Stimulated activated naive CD8-positive, alpha-beta T cell treated with anti-CD3 and anti-CD28 coated beads, Interleukin-15, Interleukin-2, amounts not matched to agents 100 ng/mL and 50 ng/mL, for 24 hours (primary cell): ENCODE data around the gene SLC47A2.

Experiments used
- H3K27ac Mint-ChIP-seq: one replicate; pipeline ENCODE4 v1.8.0; 2021; ENCODE audit warnings: mild to moderate bottlenecking, mixed read lengths
- H3K27me3 Mint-ChIP-seq: one replicate; pipeline ENCODE4 v1.8.0; 2021; ENCODE audit warnings: mixed read lengths
- H3K36me3 Mint-ChIP-seq: one replicate; pipeline ENCODE4 v1.8.0; 2021; ENCODE audit warnings: low read depth, mixed read lengths
- H3K4me1 Mint-ChIP-seq: one replicate; pipeline ENCODE4 v1.8.0; 2021; ENCODE audit warnings: low read depth, mixed read lengths
- H3K4me3 Mint-ChIP-seq: one replicate; pipeline ENCODE4 v1.8.0; 2021; ENCODE audit warnings: mild to moderate bottlenecking, mixed read lengths
- H3K9me3 Mint-ChIP-seq: one replicate; pipeline ENCODE4 v1.8.0; 2021; ENCODE audit warnings: mixed read lengths

Gene SLC47A2

DNA sequence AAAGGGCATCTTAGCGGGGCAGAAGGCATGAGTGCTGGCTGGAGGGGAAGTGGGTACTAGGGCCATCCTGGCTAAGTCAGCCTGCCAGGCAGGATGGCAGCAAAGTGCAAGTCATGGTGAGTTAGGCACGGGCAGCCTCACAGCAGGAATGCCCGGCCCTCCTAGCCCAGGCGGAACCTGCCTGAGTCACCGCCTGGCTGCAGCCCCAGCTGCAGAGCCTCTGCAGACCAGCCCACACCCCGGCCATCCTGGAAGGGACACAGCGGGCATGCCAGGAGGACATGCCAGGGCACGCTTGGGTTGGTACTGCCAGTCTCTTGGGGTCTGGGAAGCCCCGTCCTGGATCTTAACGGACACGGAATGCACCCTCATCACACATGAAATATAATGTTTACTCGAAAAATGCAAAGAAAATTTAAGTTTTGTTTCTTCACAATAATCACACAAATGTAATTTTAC is 36.7 kb upstream of the SLC47A2 start:
- Mint-ChIP-seq H3K27ac (no peak overlapping the region), H3K4me3 (no peak overlapping the region), H3K36me3 (no peaks in the 10 kb centered on the region), H3K4me1 (peaks cover 20% of the 10 kb centered on the region), H3K9me3 (no peaks in the 10 kb centered on the region), H3K27me3 (peaks cover 17% of the 10 kb centered on the region)

DNA sequence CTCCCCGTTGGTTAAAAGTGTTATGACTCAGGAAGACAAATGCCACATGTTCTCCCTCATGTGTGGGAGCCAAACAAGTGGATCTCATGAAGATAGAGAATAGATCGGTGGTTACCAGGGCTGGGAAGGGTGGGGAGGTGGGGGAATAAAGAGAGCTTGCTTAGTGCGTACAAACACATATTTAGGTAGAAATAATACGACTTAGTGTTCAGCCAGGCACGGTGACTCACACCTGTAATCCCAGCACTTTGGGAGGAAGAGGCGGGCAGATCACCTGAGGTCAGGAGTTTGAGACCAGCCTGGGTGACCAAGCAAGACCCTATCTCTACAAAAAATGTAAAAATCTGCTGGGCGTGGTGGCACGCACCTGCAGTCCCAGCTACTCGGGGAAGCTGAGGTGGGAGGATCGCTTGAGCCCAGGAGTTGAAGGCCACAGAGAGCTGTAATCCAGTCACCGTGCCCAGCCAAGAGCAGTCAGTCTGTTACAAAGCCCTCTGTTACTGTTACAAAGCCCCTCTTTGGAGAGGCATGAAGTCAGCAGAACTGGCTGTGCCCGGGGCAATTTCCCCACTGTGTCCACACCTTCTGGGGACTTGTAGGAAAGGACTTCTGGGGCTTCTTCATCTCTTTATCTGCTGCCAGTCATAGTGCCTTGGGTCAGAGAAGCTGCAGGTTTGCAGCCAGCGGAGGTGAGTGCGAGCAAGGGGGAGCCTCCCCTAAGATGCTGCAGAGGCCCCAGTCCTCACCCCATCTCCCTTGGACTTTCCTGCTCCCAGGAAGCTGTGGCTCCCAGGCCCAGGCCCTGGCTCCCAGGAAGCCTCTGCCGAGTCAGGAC is 36.0 kb upstream of the SLC47A2 start:
- H3K4me1 Mint-ChIP-seq = peaks cover 20% of the 10 kb centered on the region
- H3K9me3 Mint-ChIP-seq = no peaks in the 10 kb centered on the region
- H3K36me3 Mint-ChIP-seq = no peaks in the 10 kb centered on the region
- H3K27ac Mint-ChIP-seq = no peak overlapping the region
- no peak overlapping the region for H3K4me3 Mint-ChIP-seq
- H3K27me3 Mint-ChIP-seq = peaks cover 23% of the 10 kb centered on the region

DNA sequence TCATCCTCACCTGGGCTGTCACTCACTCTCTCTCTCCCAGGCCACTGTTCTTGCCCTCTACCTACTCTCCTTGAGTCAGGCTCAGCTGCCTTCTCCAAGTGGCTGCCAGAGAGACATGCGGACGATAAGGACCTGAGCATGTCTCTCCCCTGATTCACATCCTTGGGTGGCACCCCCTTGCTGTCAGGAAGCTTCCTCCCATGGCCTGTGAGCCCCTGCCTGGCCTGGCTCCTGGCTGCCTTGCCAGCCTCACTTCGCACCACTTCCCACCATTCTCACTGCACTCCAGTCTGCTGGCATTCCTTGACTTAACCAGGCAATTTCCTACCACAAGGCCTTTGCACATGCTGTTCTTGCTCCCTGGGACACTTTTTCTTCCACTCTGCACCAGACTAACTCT is 34.5 kb upstream of the SLC47A2 start:
- Mint-ChIP-seq H3K4me3 (no peak overlapping the region), H3K9me3 (no peaks in the 10 kb centered on the region), H3K27me3 (peaks cover 19% of the 10 kb centered on the region), H3K36me3 (no peaks in the 10 kb centered on the region), H3K4me1 (peaks cover 14% of the 10 kb centered on the region), H3K27ac (no peak overlapping the region)

DNA sequence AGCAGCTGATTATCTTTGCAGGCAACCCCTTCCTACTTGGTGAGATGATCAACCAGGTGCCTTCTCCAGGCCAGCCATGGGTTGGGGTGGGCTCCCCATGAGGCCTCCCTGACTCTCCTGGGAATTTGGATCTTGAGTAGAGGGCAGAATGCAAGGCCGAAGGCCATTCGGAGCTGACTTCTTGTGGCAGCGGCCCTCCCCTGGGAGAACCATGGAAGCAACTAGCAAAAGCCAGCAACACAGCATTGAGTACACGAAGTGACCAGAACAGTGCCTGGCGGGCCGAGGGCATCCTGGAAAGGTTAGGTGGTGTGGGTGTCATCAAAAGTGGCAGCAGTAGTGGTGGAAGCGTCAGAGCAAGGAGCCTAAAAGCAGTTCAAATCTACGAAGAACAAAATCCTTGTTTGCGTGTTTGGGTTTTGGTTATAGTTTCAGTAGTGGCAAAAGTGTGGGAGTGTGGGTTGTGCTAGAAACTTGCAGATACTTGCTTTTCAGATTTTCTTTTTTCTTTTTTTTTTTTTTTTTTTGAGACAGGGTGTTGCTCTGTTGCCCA is 33.7 kb upstream of the SLC47A2 start:
- Mint-ChIP-seq H3K9me3 (no peaks in the 10 kb centered on the region), H3K27ac (peak overlapping the region; percentile 9), H3K36me3 (no peaks in the 10 kb centered on the region), H3K4me3 (no peak overlapping the region), H3K4me1 (peaks cover 7% of the 10 kb centered on the region), H3K27me3 (peaks cover 19% of the 10 kb centered on the region)

DNA sequence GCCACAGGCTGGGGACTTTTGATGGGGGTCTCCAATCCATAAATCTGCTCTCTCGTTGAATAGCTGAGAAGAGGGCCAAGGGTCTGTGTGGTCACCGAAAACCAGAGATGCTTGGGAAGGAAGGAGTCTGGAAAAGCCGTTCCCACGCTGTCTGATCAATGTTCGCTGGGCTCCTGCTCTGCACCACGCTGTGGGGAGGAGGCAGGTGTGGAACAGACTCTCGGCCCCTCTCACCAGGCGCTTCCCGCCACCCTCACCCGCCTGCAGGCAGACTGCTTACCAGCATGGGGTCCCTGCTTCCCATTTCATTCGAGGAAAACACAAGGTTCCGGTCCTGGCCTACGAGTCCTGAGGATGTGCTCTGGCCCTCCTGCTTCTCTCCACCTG is 32.4 kb upstream of the SLC47A2 start:
- no peaks in the 10 kb centered on the region for H3K4me1 Mint-ChIP-seq
- H3K4me3 Mint-ChIP-seq = no peak overlapping the region
- no peaks in the 10 kb centered on the region for H3K9me3 Mint-ChIP-seq
- peaks cover 19% of the 10 kb centered on the region for H3K27me3 Mint-ChIP-seq
- H3K27ac Mint-ChIP-seq = no peak overlapping the region
- H3K36me3 Mint-ChIP-seq = no peaks in the 10 kb centered on the region

DNA sequence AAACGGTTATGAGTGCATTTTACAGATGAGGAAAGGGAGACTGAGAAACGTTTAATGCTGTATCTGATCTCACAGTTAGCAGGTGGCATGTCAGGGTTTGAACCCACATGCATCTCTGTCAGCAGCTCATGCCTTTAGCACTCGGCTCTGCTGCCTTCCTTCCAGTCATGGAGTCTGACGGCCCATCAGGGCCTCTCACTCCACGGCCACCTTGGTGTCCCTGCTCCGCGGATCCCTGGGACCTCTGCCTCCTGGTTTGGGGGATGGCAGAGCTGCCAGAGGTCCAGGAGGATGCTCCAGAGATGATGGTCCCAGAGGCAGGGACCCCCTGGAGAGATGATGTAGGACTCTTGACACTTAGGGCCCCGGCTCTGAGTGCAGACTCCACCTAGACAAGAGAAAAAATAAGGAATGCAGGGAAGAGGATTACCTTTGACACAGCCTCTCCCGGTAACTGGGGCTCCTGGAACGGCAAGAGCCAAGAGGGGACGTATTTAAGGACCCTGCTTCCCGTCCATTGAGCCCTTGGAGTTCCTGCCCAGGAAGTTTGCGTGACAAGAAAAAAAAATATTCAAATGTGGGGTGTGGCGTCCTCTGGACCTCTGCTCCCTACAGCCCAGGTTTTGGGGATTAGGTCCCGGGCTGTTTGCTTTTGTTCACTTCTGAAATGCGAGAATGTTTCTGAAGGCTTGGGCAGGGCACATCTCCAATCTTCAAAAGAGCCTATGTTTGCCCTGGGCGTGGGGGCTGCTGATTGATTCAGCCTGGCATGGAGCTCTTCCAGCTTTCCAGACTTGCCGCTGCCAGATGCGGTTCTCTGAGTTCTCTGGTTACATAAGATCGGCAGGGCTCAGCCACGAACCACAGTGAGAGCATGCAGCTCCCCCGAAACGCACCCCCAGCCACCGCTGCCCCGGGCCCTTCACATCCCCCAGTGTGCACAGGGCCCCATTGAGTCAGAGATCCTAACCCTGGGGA is 31.7 kb upstream of the SLC47A2 start, which contains the start of gene ALDH3A1:
Gene ALDH3A1, minus strand, starts transcription at position 470 of the 978 bp plus-strand sequence. CDS start 3,169 bp downstream, outside the sequence.
- H3K27me3 Mint-ChIP-seq = peaks cover 19% of the 10 kb centered on the region
- H3K4me3 Mint-ChIP-seq = no peak within 1 kb of the TSS
- H3K36me3 Mint-ChIP-seq = no peaks in the 10 kb centered on the region
- no peaks in the 10 kb centered on the region for H3K9me3 Mint-ChIP-seq
- H3K27ac Mint-ChIP-seq = no peak within 1 kb of the TSS
- H3K4me1 Mint-ChIP-seq = no peaks in the 10 kb centered on the region

DNA sequence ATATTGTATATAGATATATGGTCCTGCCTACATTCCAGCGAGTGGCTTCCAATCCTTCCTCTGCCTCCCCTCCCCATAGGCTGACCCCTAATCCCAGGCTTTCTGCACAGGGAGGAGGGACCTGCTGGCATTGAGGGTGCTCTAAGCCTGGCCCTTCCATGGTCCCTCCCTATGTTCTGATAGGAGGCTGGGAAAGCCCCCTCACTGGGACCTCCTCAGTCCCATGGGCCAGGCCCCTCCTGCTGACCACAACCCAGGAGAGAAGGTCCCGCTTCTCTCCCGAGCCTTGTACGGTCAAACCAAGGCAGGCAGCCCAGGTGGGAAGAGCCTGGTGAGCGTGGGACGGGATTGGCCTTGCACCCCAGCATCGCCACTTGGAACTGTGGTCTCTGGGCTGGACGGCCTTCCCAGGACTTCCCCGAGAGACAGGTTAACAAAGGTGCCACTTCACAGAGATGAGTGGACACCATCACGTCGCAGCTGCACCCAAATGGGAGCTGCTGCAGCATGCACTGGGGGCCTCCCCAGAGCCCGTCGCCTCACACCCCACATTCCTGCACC is 30.9 kb upstream of the SLC47A2 start:
- Mint-ChIP-seq H3K27ac (no peak overlapping the region), H3K36me3 (no peaks in the 10 kb centered on the region), H3K9me3 (no peaks in the 10 kb centered on the region), H3K27me3 (peaks cover 19% of the 10 kb centered on the region), H3K4me3 (no peak overlapping the region), H3K4me1 (no peaks in the 10 kb centered on the region)

DNA sequence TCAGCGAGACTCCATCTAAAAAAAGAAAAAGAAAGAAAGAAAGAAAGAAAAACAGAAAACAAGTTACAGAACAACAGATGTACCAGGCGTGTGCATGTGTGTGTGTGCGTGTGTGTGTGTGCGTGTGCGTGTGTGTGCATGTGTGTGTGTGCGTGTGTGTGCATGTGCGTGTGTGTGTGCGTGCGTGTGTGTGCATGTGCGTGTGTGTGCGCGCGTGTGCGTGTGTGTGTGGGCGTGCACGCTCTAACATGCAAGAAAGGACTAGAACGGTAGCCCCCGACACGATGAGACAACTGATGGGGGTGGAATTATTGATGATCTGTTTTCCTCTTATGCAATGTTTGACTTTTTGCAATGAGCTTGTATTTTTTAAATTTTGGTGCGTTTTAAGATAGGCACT is 30.1 kb upstream of the SLC47A2 start:
- Mint-ChIP-seq H3K36me3 (no peaks in the 10 kb centered on the region), H3K9me3 (no peaks in the 10 kb centered on the region), H3K27me3 (peaks cover 19% of the 10 kb centered on the region), H3K27ac (no peak overlapping the region), H3K4me3 (no peak overlapping the region), H3K4me1 (no peaks in the 10 kb centered on the region)

DNA sequence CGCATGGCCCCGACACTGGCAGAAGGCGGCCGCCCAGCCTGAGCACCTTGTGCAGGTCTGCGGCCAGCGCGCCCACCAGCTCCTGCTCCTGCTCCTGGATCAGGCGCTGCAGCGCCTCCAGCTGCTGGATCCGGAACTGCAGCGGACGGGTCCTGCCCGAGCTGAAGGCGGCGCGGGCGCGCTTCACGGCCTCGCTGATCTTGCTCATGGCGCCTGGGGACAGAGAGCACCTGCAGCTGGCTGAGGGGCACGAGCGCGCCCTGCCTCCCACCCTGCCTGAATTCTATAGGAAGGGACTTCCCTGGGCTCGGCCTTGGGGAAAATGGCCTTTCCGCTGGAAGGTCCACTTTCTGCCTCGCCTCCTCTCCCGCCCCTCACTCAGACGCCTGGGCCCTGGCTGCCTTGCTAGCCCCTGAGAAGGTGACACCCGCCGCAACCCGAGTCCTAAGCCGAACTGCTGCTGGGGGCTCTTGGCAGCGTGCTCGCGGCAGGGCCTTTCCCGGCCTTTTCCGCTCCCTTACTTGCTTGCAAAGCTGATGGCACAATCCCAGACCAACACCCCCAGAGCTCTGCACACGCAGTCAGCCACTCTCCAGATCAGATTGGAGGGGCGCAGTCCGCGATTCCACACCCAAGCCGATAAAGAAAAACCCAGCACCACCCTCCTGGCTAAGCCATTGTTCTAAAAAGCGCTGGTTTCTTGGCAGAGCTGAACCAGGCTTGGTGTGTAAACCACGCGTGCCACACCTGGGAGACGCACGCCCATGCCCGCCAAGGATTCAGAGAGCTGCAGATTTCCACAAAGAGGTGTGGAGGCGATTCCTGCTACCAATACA is 28.8 kb upstream of the SLC47A2 start:
- Mint-ChIP-seq H3K27ac (no peak overlapping the region), H3K36me3 (no peaks in the 10 kb centered on the region), H3K4me1 (no peaks in the 10 kb centered on the region), H3K4me3 (peak overlapping the region; percentile 30), H3K9me3 (no peaks in the 10 kb centered on the region), H3K27me3 (peaks cover 12% of the 10 kb centered on the region)

DNA sequence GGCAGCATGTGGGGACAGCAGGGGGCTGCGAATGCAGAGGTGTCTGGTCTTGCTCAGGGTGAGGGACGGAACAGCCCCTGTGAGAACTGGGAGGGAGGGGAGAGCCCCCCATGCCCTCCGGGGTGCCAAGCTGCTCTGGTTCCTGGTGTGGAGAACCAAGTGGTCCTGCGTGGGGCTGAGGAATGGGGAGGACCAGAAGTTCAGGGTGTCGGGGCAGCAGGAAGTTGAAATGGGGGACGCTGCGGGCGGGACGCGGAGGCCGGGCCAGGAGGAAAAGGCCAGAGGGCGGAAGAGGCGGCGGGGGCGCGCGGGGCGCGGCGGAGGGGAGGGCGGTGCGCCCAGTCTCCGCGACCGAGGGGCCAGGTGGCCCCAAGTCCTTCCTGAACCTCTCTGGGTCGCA is 28.1 kb upstream of the SLC47A2 start:
- Mint-ChIP-seq H3K4me1 (no peaks in the 10 kb centered on the region), H3K9me3 (no peaks in the 10 kb centered on the region), H3K36me3 (no peaks in the 10 kb centered on the region), H3K27me3 (peaks cover 12% of the 10 kb centered on the region), H3K4me3 (peak overlapping the region; percentile 65), H3K27ac (peak overlapping the region; percentile 31)

DNA sequence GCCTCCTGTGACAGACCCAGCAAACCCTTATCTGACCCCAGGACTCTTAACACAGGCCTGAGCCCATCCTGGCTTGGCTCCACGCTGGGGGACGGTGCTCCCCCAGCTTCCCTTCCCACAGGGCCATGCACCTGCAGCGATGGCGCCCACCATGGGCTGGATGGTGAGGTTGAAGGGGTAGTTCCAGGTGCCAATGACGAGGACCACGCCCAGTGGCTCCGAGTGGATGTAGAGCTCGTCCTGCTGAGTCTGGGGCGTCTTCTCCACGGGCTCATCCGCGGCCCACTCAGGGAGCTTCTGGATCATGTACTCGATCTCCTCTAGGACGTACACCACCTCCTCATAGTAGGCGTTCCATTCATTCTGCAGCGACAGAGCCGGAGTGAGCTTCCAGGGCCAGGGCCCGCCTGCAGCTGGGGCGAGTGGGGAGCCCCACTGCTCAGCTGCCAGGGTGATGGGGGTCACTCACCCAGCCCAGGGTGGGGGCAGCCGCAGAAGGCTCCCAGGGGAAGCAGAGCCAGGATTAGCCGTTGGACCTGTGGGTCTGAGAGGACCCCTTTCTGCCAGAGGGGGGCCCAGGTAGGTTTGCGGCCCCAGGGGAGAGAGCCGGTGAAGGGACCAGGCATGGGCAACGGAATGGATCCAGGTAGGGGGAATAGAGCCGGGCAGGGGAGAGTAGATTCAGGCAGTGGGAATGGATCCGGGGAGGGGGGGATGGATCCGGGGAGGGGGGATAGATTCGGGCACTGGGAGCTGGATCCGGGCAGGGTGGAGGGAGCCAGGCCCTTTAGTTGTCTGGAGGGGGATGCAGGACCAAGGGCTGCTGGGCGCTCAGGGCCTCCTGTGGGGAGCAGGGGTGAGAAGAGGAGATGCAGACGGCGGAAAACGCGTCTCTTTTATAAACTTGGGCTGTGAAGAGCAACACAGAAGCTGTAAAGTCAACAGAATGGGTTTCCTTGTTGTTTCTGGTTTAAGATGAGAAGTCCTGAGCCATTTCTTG is 27.0 kb upstream of the SLC47A2 start:
- Mint-ChIP-seq H3K9me3 (no peaks in the 10 kb centered on the region), H3K27me3 (peaks cover 7% of the 10 kb centered on the region), H3K27ac (no peak overlapping the region), H3K4me3 (peak overlapping the region; percentile 30), H3K36me3 (no peaks in the 10 kb centered on the region), H3K4me1 (no peaks in the 10 kb centered on the region)

DNA sequence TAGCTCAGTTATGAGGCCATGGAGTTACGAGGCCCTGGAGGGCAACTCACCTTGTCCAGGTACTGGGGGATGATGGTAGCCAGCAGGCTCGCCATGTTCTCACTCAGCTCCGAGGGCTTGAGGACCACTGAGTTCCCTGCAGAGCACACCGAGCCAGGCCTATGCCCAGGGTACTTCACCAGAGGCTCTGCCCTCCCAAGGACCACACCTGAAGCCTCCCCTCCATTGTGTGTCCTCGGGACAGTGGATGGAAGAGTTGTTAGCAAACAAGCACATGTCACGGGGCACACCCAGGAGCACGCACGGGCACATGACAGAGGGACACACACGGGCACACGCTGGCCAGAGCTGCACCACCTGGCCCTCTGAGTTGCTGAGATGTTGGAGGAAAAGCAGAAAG is 26.1 kb upstream of the SLC47A2 start:
- H3K36me3 Mint-ChIP-seq = no peaks in the 10 kb centered on the region
- no peak overlapping the region for H3K4me3 Mint-ChIP-seq
- no peaks in the 10 kb centered on the region for H3K9me3 Mint-ChIP-seq
- no peaks in the 10 kb centered on the region for H3K4me1 Mint-ChIP-seq
- peaks cover under 1% of the 10 kb centered on the region for H3K27me3 Mint-ChIP-seq
- no peak overlapping the region for H3K27ac Mint-ChIP-seq

DNA sequence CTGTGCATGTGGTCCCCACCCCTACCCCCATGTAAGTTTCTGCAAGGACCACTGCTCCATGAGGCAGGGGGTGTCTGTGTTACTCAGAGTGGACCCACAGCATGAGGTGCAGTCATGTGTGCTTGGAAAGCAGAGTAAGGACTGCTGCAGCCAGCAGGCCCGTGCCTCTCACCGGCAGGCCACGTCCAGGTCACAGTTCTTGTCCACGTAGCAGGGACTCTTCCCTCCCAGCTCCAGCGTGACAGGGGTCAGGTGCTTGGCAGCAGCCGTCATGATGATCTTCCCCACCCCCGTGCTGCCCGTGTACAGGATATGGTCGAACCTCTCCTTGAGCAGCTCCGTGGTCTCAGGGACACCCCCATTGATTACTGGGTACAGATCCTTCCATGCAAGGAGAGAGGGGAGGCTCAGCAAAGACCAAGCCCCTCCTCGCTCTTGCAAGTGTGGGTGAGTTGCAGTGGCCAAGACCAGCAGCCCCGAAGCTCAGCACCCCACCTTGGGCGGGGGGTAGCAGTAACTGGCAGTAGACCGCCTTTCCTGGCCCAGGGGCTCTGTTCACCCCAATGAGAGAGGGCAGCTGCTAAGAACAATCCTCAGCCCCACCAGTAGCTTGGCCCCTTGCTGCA is 25.6 kb upstream of the SLC47A2 start:
- H3K36me3 Mint-ChIP-seq = no peaks in the 10 kb centered on the region
- no peaks in the 10 kb centered on the region for H3K4me1 Mint-ChIP-seq
- no peak overlapping the region for H3K27ac Mint-ChIP-seq
- H3K4me3 Mint-ChIP-seq = no peak overlapping the region
- H3K9me3 Mint-ChIP-seq = no peaks in the 10 kb centered on the region
- no peaks in the 10 kb centered on the region for H3K27me3 Mint-ChIP-seq
